Activated B cell treated with CpG ODN at 0.5 μM for 24 hours (primary cell): Measurements from ENCODE around the gene MCAT. TPM values are rescaled to one million over a fixed set of nuclear protein-coding genes. Genes with fewer than 3 reads are reported as not detected.
"Not testable (repeated sequence)": the region's sequence is repeated elsewhere in the genome, so short reads cannot be mapped to it uniquely, and the experiment has no call there.

ENCODE experiments used
- ATAC-seq: fragments of 200-7000 bp; cut with Tn5 transposase; one replicate; pipeline ENCODE4 v1.10.0; 2021; ENCODE audit warnings: low read depth, mild to moderate bottlenecking, moderate library complexity
- CTCF ChIA-PET: fragments of 350-600 bp; sonication (Branson Sonifier 250); formaldehyde crosslinking; loops from one replicate; lab custom pipeline; 2021; ENCODE audit warnings: antibody characterized with exemption; lab: Charles Lee
- POLR2A ChIA-PET: fragments of 350-600 bp; sonication (Branson Sonifier 250); formaldehyde crosslinking; loops from one replicate; lab custom pipeline; 2021; ENCODE audit warnings: antibody characterized with exemption; lab: Charles Lee
- DNase-seq: peaks from one replicate; pipeline ENCODE4 v3.0.0; 2022
- H3K27ac Mint-ChIP-seq: one replicate; pipeline ENCODE4 v1.8.0; 2020; ENCODE audit warnings: mixed read lengths
- H3K27me3 Mint-ChIP-seq: one replicate; pipeline ENCODE4 v1.8.0; 2021; ENCODE audit warnings: mixed read lengths
- H3K36me3 Mint-ChIP-seq: one replicate; pipeline ENCODE4 v1.8.0; 2021; ENCODE audit warnings: low read depth, mixed read lengths
- H3K4me1 Mint-ChIP-seq: one replicate; pipeline ENCODE4 v1.8.0; 2021; ENCODE audit warnings: mixed read lengths
- H3K4me3 Mint-ChIP-seq: one replicate; pipeline ENCODE4 v1.8.0; 2020; ENCODE audit warnings: mild to moderate bottlenecking, mixed read lengths
- H3K9me3 Mint-ChIP-seq: one replicate; pipeline ENCODE4 v1.8.0; 2020; ENCODE audit warnings: mixed read lengths
- CTCF ChIP-seq: fragments of 200-600 bp; IDR thresholded peaks from one replicate; pipeline ENCODE4 v1.8.0; 2022; ENCODE audit warnings: antibody characterized with exemption, mild to moderate bottlenecking
- intact Hi-C: fragments of 100-400 bp; cut with micrococcal nuclease; formaldehyde crosslinking; loops from one replicate; pipeline ENCODE4 v1.15.1; 2024
- total RNA-seq: library from RNA; stranded (reverse); gene quantifications from 2 replicates; pipeline ENCODE4 v1.2.3, GENCODE V29; 2022

Gene MCAT
- total RNA-seq, 1 donor from 2014 or later = 12.7 TPM

- ATAC-seq (no peak), DNase-seq (no peak)
- H3K4me1 Mint-ChIP-seq = peaks cover 4% of the 10 kb centered on the region
- ChIA-PET CTCF (no interaction called here), POLR2A (no interaction called here)
- no peaks in the 10 kb centered on the region for H3K36me3 Mint-ChIP-seq
- no peak overlapping the region for H3K4me3 Mint-ChIP-seq
- H3K9me3 Mint-ChIP-seq = no peaks in the 10 kb centered on the region
- TF ChIP-seq CTCF = no peak
- peaks cover 5% of the 10 kb centered on the region for H3K27me3 Mint-ChIP-seq
- intact Hi-C loops = no loop called here
- H3K27ac Mint-ChIP-seq = no peak overlapping the region
Measured at GRCh38 chr22:43106302-43106701, 36.9 kb downstream of the MCAT start.

- CTCF ChIA-PET, POLR2A ChIA-PET, H3K27me3 Mint-ChIP-seq, H3K4me1 Mint-ChIP-seq, ATAC-seq, intact Hi-C loops, H3K27ac Mint-ChIP-seq, H3K4me3 Mint-ChIP-seq, H3K36me3 Mint-ChIP-seq, DNase-seq, H3K9me3 Mint-ChIP-seq: not testable (repeated sequence)
Measured at GRCh38 chr22:43104950-43105349, 38.2 kb downstream of the MCAT start.

GRCh38 chr22:43104056-43104625 is 39.1 kb downstream of the MCAT start:
- CTCF ChIA-PET, ATAC-seq, H3K36me3 Mint-ChIP-seq, H3K27ac Mint-ChIP-seq, H3K27me3 Mint-ChIP-seq, DNase-seq, intact Hi-C loops, POLR2A ChIA-PET, H3K4me3 Mint-ChIP-seq, H3K9me3 Mint-ChIP-seq, H3K4me1 Mint-ChIP-seq: not testable (repeated sequence)

- Mint-ChIP-seq H3K27ac (no peak overlapping the region), H3K27me3 (no peaks in the 10 kb centered on the region), H3K9me3 (peaks cover 1% of the 10 kb centered on the region), H3K36me3 (no peaks in the 10 kb centered on the region), H3K4me3 (no peak overlapping the region), H3K4me1 (no peaks in the 10 kb centered on the region)
- ChIA-PET CTCF (no interaction called here), POLR2A (interaction anchor here (0.6 kb wide), 1 partner anchor 8 kb away, joined by 3 read pairs; no protein-coding TSS in a partner anchor)
- intact Hi-C loops = no loop called here
- TF ChIP-seq CTCF = no peak
- no peak for ATAC-seq
- DNase-seq = no peak
Measured at GRCh38 chr22:43101306-43101705, 41.9 kb downstream of the MCAT start.

- Mint-ChIP-seq H3K27me3 (no peaks in the 10 kb centered on the region), H3K4me1 (no peaks in the 10 kb centered on the region), H3K27ac (no peak overlapping the region), H3K4me3 (no peak overlapping the region), H3K9me3 (peaks cover 3% of the 10 kb centered on the region), H3K36me3 (no peaks in the 10 kb centered on the region)
- ChIA-PET CTCF (no interaction called here), POLR2A (no interaction called here)
- no peak for TF ChIP-seq CTCF
- intact Hi-C loops = no loop called here
- ATAC-seq (no peak), DNase-seq (no peak)
Measured at GRCh38 chr22:43100225-43100624, 43.0 kb downstream of the MCAT start.

- ChIA-PET POLR2A (no interaction called here), CTCF (no interaction called here)
- H3K27ac Mint-ChIP-seq = no peak overlapping the region
- H3K36me3 Mint-ChIP-seq = no peaks in the 10 kb centered on the region
- TF ChIP-seq CTCF = no peak
- intact Hi-C loops = no loop called here
- H3K4me3 Mint-ChIP-seq = no peak overlapping the region
- peaks cover 3% of the 10 kb centered on the region for H3K9me3 Mint-ChIP-seq
- H3K27me3 Mint-ChIP-seq = no peaks in the 10 kb centered on the region
- ATAC-seq (no peak), DNase-seq (no peak)
- no peaks in the 10 kb centered on the region for H3K4me1 Mint-ChIP-seq
Measured at GRCh38 chr22:43099095-43099494, 44.1 kb downstream of the MCAT start.
